ACC112 (cell line): Measurements from ENCODE around the gene EPM2AIP1.
"Not testable (repeated sequence)": the region's sequence is repeated elsewhere in the genome, so short reads cannot be mapped to it uniquely, and the experiment has no call there.

ENCODE experiments used
- H2AFZ ChIP-seq: fragments of 200-600 bp; sonication (generic); one replicate; pipeline ENCODE4 v1.6.0; 2017; ENCODE audit warnings: antibody characterized with exemption, low read length; ENCODE audit not compliant: unreplicated experiment
- H3K27ac ChIP-seq: fragments of 200-600 bp; sonication (generic); 2 replicates; pipeline ENCODE4 v1.5.1; 2014; ENCODE audit warnings: low read depth, mild to moderate bottlenecking, antibody characterized with exemption, low read length, moderate library complexity
- H3K27me3 ChIP-seq: fragments of 200-600 bp; sonication (generic); 2 replicates; pipeline ENCODE4 v1.6.1; 2014; ENCODE audit warnings: mild to moderate bottlenecking, antibody characterized with exemption, low read length, moderate library complexity, mixed read lengths; ENCODE audit not compliant: insufficient read depth
- H3K36me3 ChIP-seq: fragments of 200-600 bp; sonication (generic); 2 replicates; pipeline ENCODE4 v1.6.1; 2016; ENCODE audit warnings: mild to moderate bottlenecking, antibody characterized with exemption, low read length, moderate library complexity, mixed read lengths; ENCODE audit not compliant: insufficient read depth
- H3K4me1 ChIP-seq: fragments of 200-600 bp; sonication (generic); one replicate; pipeline ENCODE4 v1.6.1; 2016; ENCODE audit warnings: low read length, mixed read lengths; ENCODE audit not compliant: insufficient read depth, unreplicated experiment, control insufficient read depth
- H3K4me3 ChIP-seq: fragments of 200-600 bp; sonication (generic); 2 replicates; pipeline ENCODE4 v1.5.1; 2014; ENCODE audit warnings: mild to moderate bottlenecking, low read depth, low read length
- H3K79me2 ChIP-seq: fragments of 200-600 bp; sonication (generic); one replicate; pipeline ENCODE4 v1.6.0; 2016; ENCODE audit warnings: low read length; ENCODE audit not compliant: control insufficient read depth, unreplicated experiment, insufficient read depth

EPM2AIP1 gene

GRCh38 chr3:36992806-36993325 is at the start of gene EPM2AIP1:
EPM2AIP1 (minus strand) TSS chr3:36993131; CDS start chr3:36993077, 54 bp downstream.
- Histone ChIP-seq H3K36me3 (peaks cover 50% of the 10 kb centered on the region), H3K27ac (peak within 1 kb of the TSS; percentile 92), H3K4me3 (peak within 1 kb of the TSS; percentile 96), H3K4me1 (peaks cover 34% of the 10 kb centered on the region), H3K79me2 (peaks cover 74% of the 10 kb centered on the region), H3K27me3 (no peaks in the 10 kb centered on the region), H2AFZ (peak within 1 kb of the TSS; percentile 72)

- not testable (repeated sequence) for H3K27ac ChIP-seq, H3K27me3 ChIP-seq, H3K79me2 ChIP-seq, H2AFZ ChIP-seq, H3K4me1 ChIP-seq, H3K4me3 ChIP-seq
- H3K36me3 ChIP-seq = peaks cover 24% of the 10 kb centered on the region
Observed at GRCh38 chr3:37042712-37043111, 49.8 kb upstream of the EPM2AIP1 start.

- Histone ChIP-seq H2AFZ (no peak overlapping the region), H3K27me3 (no peaks in the 10 kb centered on the region), H3K4me3 (no peak overlapping the region), H3K27ac (no peak overlapping the region), H3K79me2 (no peaks in the 10 kb centered on the region), H3K4me1 (no peaks in the 10 kb centered on the region), H3K36me3 (peaks cover 23% of the 10 kb centered on the region)
Observed at GRCh38 chr3:37041546-37042195, 48.7 kb upstream of the EPM2AIP1 start.

- peaks cover 37% of the 10 kb centered on the region for H3K36me3 ChIP-seq
- no peak overlapping the region for H3K27ac ChIP-seq
- H3K4me3 ChIP-seq = no peak overlapping the region
- H3K27me3 ChIP-seq = no peaks in the 10 kb centered on the region
- no peaks in the 10 kb centered on the region for H3K79me2 ChIP-seq
- H2AFZ ChIP-seq = no peak overlapping the region
- no peaks in the 10 kb centered on the region for H3K4me1 ChIP-seq
Observed at GRCh38 chr3:37040231-37040630, 47.3 kb upstream of the EPM2AIP1 start.

- Histone ChIP-seq H3K4me3 (no peak overlapping the region), H3K79me2 (no peaks in the 10 kb centered on the region), H3K27me3 (no peaks in the 10 kb centered on the region), H3K4me1 (no peaks in the 10 kb centered on the region), H3K36me3 (peaks cover 46% of the 10 kb centered on the region), H3K27ac (no peak overlapping the region), H2AFZ (no peak overlapping the region)
Observed at GRCh38 chr3:37039161-37039846, 46.4 kb upstream of the EPM2AIP1 start.

GRCh38 chr3:37037352-37037751 is 44.4 kb upstream of the EPM2AIP1 start:
- no peaks in the 10 kb centered on the region for H3K79me2 ChIP-seq
- H3K27me3 ChIP-seq = no peaks in the 10 kb centered on the region
- no peak overlapping the region for H3K27ac ChIP-seq
- H3K36me3 ChIP-seq = peaks cover 61% of the 10 kb centered on the region
- no peak overlapping the region for H3K4me3 ChIP-seq
- H2AFZ ChIP-seq = no peak overlapping the region
- peaks cover 5% of the 10 kb centered on the region for H3K4me1 ChIP-seq

GRCh38 chr3:37032961-37033360 is 40.0 kb upstream of the EPM2AIP1 start:
- Histone ChIP-seq H3K4me1 (peaks cover 5% of the 10 kb centered on the region), H3K27me3 (no peaks in the 10 kb centered on the region), H3K4me3 (no peak overlapping the region), H3K36me3 (peaks cover 69% of the 10 kb centered on the region), H3K27ac (no peak overlapping the region), H2AFZ (no peak overlapping the region), H3K79me2 (peaks cover 2% of the 10 kb centered on the region)

- Histone ChIP-seq H3K4me3 (no peak overlapping the region), H3K27ac (no peak overlapping the region), H3K36me3 (peaks cover 59% of the 10 kb centered on the region), H3K4me1 (peaks cover 5% of the 10 kb centered on the region), H2AFZ (no peak overlapping the region), H3K79me2 (peaks cover 2% of the 10 kb centered on the region), H3K27me3 (no peaks in the 10 kb centered on the region)
Observed at GRCh38 chr3:37031096-37031682, 38.3 kb upstream of the EPM2AIP1 start.

- peaks cover 2% of the 10 kb centered on the region for H3K79me2 ChIP-seq
- H3K4me1 ChIP-seq = peaks cover 5% of the 10 kb centered on the region
- peaks cover 59% of the 10 kb centered on the region for H3K36me3 ChIP-seq
- H3K27me3 ChIP-seq = no peaks in the 10 kb centered on the region
- H2AFZ ChIP-seq = no peak overlapping the region
- no peak overlapping the region for H3K4me3 ChIP-seq
- H3K27ac ChIP-seq = 0 out of 2 replicates have a peak overlapping the region, but pooled peaks have one; percentile 23
Observed at GRCh38 chr3:37030588-37030987, 37.7 kb upstream of the EPM2AIP1 start.

- no peak overlapping the region for H2AFZ ChIP-seq
- H3K4me3 ChIP-seq = no peak overlapping the region
- peaks cover 5% of the 10 kb centered on the region for H3K4me1 ChIP-seq
- H3K27me3 ChIP-seq = no peaks in the 10 kb centered on the region
- peaks cover 57% of the 10 kb centered on the region for H3K36me3 ChIP-seq
- no peak overlapping the region for H3K27ac ChIP-seq
- H3K79me2 ChIP-seq = peaks cover 2% of the 10 kb centered on the region
Observed at GRCh38 chr3:37029516-37030163, 36.7 kb upstream of the EPM2AIP1 start.
